Stomach (tissue), 19 donors: ENCODE results near the gene AP1M2. TPM values are rescaled to one million over a fixed set of nuclear protein-coding genes. Genes with fewer than 3 reads are reported as not detected.

Experiments
- DNase-seq, 2 donors: peaks; one replicate each; pipeline versions ENCODE4 v3.0.0 to v3.0.0-alpha.2; 2013 to 2019
- H3K27ac ChIP-seq, 5 donors: fragments of 200-600 bp in 4 of 5; sonication (generic) in 4 of 5; one replicate each; pipeline ENCODE4 v1.5.1; 2013 to 2019; ENCODE audit warnings: mild to moderate bottlenecking in 1 of 5, moderate library complexity in 1 of 5
- H3K27me3 ChIP-seq, 3 donors: fragments of 200-600 bp; sonication (generic); one replicate each; pipeline ENCODE4 v1.5.1; 2017 to 2019; ENCODE audit warnings: mixed run types in 1 of 3
- H3K36me3 ChIP-seq, 4 donors: fragments of 200-600 bp; sonication (generic); 1 replicate in 3 of 4; 2 replicates in 1 of 4; pipeline ENCODE4 v1.5.1; 2016 to 2019
- H3K4me1 ChIP-seq, 4 donors: fragments of 200-600 bp; sonication (generic); one replicate each; pipeline ENCODE4 v1.5.1; 2016 to 2019
- H3K4me3 ChIP-seq, 4 donors: fragments of 200-600 bp; sonication (generic) in 3 of 4; one replicate each; pipeline ENCODE4 v1.5.1; 2016 to 2019; ENCODE audit warnings: mild to moderate bottlenecking in 1 of 4
- H3K9me3 ChIP-seq, 4 donors: fragments of 200-600 bp; sonication (generic); one replicate each; pipeline ENCODE4 v1.5.1; 2016 to 2019
- EP300 ChIP-seq: sonication (generic); formaldehyde crosslinking; IDR thresholded peaks from one replicate; pipeline ENCODE4 v1.6.1; 2017; ENCODE audit warnings: antibody characterized with exemption
- POLR2A ChIP-seq, 4 donors: fragments of 450-650 bp; IDR thresholded peaks; one replicate each; pipeline ENCODE4 v1.6.1; 2016; ENCODE audit warnings: antibody characterized with exemption in 4 of 4, control low read depth in 2 of 4, mild to moderate bottlenecking in 1 of 4, moderate library complexity in 1 of 4
- POLR2AphosphoS5 ChIP-seq, 3 donors: sonication (generic); formaldehyde crosslinking; IDR thresholded peaks; one replicate each; pipeline ENCODE4 v1.6.1; 2016; ENCODE audit warnings: antibody characterized with exemption in 3 of 3
- WGBS, 5 donors: extraction: QIAGEN DNeasy Blood & Tissue Kit in 3 of 5; methylation state at CpG; one replicate each; pipeline versions ENCODE4 v1.1.5 to v1.1.7; 2013 to 2018; 5-methylcytosine and 5-hydroxymethylcytosine counted together
- intact Hi-C: fragments of 100-400 bp; cut with DNase I; formaldehyde crosslinking; loops from one replicate; pipeline ENCODE4 v1.15.1; 2023; ENCODE audit warnings: low total_unique reads
- long read RNA-seq, 10 donors: transcript quantifications; one replicate each; lab custom pipeline, GENCODE V29; 2026
- polyA plus RNA-seq, 3 donors: library from polyadenylated mRNA; stranded (reverse); fragments of 200-250 nt; gene quantifications; one replicate each; pipeline ENCODE4 v1.2.3, GENCODE V29; 2013
- total RNA-seq, 5 donors: library from RNA; depleted of rRNA; stranded (reverse); fragments of >200 nt; gene quantifications; one replicate each; pipeline versions ENCODE4 v1.1.0 to v1.2.3, GENCODE V29; 2014 to 2016
- TF ChIP-seq, protein P1 (sequence below), 7 experiments: fragments of 450-650 bp in 4 of 7; fragments of 200-600 bp in 3 of 7; sonication (generic) in 3 of 7; IDR thresholded peaks; one replicate each; pipeline ENCODE4 v1.5.1; 2016 to 2019; ENCODE audit warnings: antibody characterized with exemption in 7 of 7, control low read depth in 2 of 7, mild to moderate bottlenecking in 1 of 7
- donor health status: healthy with polysubstance abuse.
- donor health status: Bipolar disorder and iron deficiency.
- donor health status: healthy.

Gene AP1M2
- total RNA-seq (100 to 1,000 TPM in 1 of 5 donors, 10 to 100 TPM in 4; 11.7 to 687 (median 61.0) TPM), polyA plus RNA-seq (100 to 1,000 TPM in 2 of 3 donors, 10 to 100 TPM in 1; 74.6 to 116 (median 112) TPM)
- long read RNA-seq, donor 1, partial matches to known transcripts, result 0 of 5 reads
- long read RNA-seq, donor 1, other reads (novel, unspliced or antisense), result 0 of 5 reads
- long read RNA-seq, donor 2, transcript AP1M2-201 (12 exons, 1,749 nt), result major isoform, 10 of 173 reads
- long read RNA-seq, donor 2, partial matches to known transcripts, result 158 of 173 reads
- long read RNA-seq, donor 2, other reads (novel, unspliced or antisense), result 5 of 173 reads
- long read RNA-seq, donor 3, transcript AP1M2-201 (12 exons, 1,749 nt), result major isoform, 6 of 8 reads
- long read RNA-seq, donor 3, partial matches to known transcripts, result 0 of 8 reads
- long read RNA-seq, donor 3, other reads (novel, unspliced or antisense), result 0 of 8 reads
- long read RNA-seq, donor 4, result 0 reads
- long read RNA-seq, donor 5, transcript AP1M2-201 (12 exons, 1,749 nt), result major isoform, 7 of 87 reads
- long read RNA-seq, donor 5, partial matches to known transcripts, result 80 of 87 reads
- long read RNA-seq, donor 5, other reads (novel, unspliced or antisense), result 0 of 87 reads
- long read RNA-seq, donor 6, transcript AP1M2-201 (12 exons, 1,749 nt), result major isoform, 17 of 47 reads
- long read RNA-seq, donor 6, transcript AP1M2-207 (12 exons, 1,757 nt), result minor isoform, 7 of 47 reads
- long read RNA-seq, donor 6, partial matches to known transcripts, result 22 of 47 reads
- long read RNA-seq, donor 6, other reads (novel, unspliced or antisense), result 0 of 47 reads
- long read RNA-seq, donor 7, partial matches to known transcripts, result 0 of 5 reads
- long read RNA-seq, donor 7, other reads (novel, unspliced or antisense), result 0 of 5 reads
- long read RNA-seq, donor 8, transcript AP1M2-201 (12 exons, 1,749 nt), result major isoform, 11 of 28 reads
- long read RNA-seq, donor 8, partial matches to known transcripts, result 16 of 28 reads
- long read RNA-seq, donor 8, other reads (novel, unspliced or antisense), result 0 of 28 reads
- long read RNA-seq, donor 9, transcript AP1M2-201 (12 exons, 1,749 nt), result major isoform, 6 of 6 reads
- long read RNA-seq, donor 9, partial matches to known transcripts, result 0 of 6 reads
- long read RNA-seq, donor 9, other reads (novel, unspliced or antisense), result 0 of 6 reads
- long read RNA-seq, donor 10, transcript AP1M2-201 (12 exons, 1,749 nt), result major isoform, 6 of 14 reads
- long read RNA-seq, donor 10, partial matches to known transcripts, result 6 of 14 reads
- long read RNA-seq, donor 10, other reads (novel, unspliced or antisense), result 0 of 14 reads

DNA sequence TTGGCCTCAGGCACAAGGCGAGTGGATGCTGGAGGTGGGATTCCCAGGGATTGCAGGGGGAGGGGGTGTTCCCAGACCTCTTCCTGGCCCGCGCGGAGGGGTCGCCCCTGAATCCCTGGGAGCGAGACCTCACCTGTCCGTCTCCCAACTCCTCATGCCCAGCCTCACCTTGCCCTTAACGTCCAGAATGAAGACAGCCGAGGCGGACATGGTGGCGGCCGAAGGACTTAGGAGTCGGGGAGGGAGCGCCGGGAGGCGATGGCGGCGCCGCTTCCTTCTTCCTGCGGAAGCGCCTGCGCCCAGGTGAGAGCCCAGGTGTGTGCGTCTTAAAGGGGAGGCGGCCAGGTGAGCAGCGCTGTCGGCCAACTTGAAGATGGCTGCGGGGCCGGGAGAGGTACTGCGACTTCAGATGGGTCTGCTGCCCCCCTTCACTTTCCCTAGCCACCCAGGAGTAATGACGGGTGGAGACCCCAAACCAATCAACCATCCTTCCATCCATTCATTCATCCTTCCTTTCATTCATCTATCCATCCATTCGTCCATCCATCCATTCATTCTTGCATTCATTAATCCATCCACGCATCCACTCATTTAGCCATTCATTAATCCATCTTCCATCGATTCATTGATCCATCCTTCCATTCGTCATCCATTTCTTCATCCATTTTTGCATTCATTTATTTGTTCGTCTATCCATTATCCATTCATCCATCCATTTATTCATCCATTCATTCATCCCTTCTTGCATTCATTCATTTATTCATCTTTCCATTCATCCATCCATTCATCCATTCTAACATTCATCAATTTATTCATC is at the start of gene AP1M2:
Gene AP1M2 (minus strand): TSS at position 291 of the 817 bp plus-strand sequence. CDS start 81 bp downstream, at position 210.
- no peaks in the 10 kb centered on the region for H3K9me3 ChIP-seq
- TF ChIP-seq EP300 (no peak), POLR2A (IDR thresholded peaks at IDR 0.05) (no peak), POLR2AphosphoS5 (IDR thresholded peaks at IDR 0.05) (peak in 2 of 3 donors; percentile 22 to 63)
- TF ChIP-seq, protein P1, sequence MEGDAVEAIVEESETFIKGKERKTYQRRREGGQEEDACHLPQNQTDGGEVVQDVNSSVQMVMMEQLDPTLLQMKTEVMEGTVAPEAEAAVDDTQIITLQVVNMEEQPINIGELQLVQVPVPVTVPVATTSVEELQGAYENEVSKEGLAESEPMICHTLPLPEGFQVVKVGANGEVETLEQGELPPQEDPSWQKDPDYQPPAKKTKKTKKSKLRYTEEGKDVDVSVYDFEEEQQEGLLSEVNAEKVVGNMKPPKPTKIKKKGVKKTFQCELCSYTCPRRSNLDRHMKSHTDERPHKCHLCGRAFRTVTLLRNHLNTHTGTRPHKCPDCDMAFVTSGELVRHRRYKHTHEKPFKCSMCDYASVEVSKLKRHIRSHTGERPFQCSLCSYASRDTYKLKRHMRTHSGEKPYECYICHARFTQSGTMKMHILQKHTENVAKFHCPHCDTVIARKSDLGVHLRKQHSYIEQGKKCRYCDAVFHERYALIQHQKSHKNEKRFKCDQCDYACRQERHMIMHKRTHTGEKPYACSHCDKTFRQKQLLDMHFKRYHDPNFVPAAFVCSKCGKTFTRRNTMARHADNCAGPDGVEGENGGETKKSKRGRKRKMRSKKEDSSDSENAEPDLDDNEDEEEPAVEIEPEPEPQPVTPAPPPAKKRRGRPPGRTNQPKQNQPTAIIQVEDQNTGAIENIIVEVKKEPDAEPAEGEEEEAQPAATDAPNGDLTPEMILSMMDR (IDR thresholded peaks at IDR 0.05), result no peak

DNA sequence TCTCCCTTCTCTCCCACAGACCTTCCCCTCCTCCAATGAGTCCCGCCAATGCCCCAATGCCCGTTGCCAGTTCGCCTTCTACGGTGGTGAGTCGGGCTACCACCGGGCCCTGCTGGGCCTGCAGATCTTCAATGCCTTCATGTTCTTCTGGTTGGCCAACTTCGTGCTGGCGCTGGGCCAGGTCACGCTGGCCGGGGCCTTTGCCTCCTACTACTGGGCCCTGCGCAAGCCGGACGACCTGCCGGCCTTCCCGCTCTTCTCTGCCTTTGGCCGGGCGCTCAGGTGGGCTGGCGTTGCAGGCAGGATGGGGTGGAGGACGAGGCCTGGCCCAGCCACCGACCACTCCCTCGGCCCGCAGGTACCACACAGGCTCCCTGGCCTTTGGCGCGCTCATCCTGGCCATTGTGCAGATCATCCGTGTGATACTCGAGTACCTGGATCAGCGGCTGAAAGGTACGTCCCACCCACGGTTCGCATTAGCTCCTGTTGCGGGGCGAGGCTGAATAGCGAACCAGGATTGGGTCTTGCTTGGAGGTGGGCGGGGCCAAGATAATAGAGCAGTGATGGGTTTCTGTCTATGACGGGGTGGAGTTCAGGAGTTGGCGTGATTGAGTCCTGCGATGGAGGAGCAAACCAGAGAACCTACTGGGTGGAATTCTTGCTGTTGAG is 49.3 kb upstream of the AP1M2 start:
- H3K27ac ChIP-seq, result no peak overlapping the region
- no peak overlapping the region for H3K4me3 ChIP-seq
- DNase-seq, result peak in 1 of 2 donors; percentile 71
- peaks cover 78 to 98% (median 97%) of the 10 kb centered on the region in 4 donors for H3K36me3 ChIP-seq
- H3K27me3 ChIP-seq, result no peaks in the 10 kb centered on the region
- TF ChIP-seq POLR2A (IDR thresholded peaks at IDR 0.05) (no peak), POLR2AphosphoS5 (IDR thresholded peaks at IDR 0.05) (no peak), EP300 (no peak)
- TF ChIP-seq, protein P1 (IDR thresholded peaks at IDR 0.05), result no peak
- intact Hi-C loops, result no loop called here
- peaks cover 0 to 59% (median 17%) of the 10 kb centered on the region in 4 donors for H3K4me1 ChIP-seq
- no peaks in the 10 kb centered on the region for H3K9me3 ChIP-seq
- 61 to 86% (median 78%) methylated on average over 32 to 37 of the region's 37 CpGs for WGBS, 5 donors

More for the DNA sequence above, at the start of gene AP1M2:
- H3K27ac ChIP-seq, result peak within 1 kb of the TSS; percentile 70 to 83 (median 72)
- intact Hi-C loops, result no loop called here
- H3K4me3 ChIP-seq, result peak within 1 kb of the TSS; percentile 46 to 62 (median 52)
- peaks cover 0 to 5% (median 0%) of the 10 kb centered on the region in 4 donors for H3K36me3 ChIP-seq
- peaks cover 0 to 30% (median 0%) of the 10 kb centered on the region in 3 donors for H3K27me3 ChIP-seq
- peaks cover 0 to 10% (median 8%) of the 10 kb centered on the region in 4 donors for H3K4me1 ChIP-seq
- 17 to 29% (median 18%) methylated on average over 27 to 35 of the region's 35 CpGs for WGBS, 5 donors
- DNase-seq, result peak; percentile 67 to 84

DNA sequence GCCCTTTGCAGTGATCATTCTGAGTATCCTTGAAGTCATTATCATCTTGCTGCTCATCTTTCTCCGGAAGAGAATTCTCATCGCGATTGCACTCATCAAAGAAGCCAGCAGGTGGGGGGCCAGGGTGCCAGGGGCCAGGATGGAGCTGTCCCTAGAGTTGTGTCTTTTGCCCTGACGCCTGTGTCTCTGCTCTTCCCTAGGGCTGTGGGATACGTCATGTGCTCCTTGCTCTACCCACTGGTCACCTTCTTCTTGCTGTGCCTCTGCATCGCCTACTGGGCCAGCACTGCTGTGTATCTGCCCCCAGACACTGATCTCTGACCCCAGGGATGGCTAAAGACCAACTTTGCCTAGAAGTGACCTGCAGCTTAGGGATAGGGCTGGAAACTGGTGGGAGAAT is 47.9 kb upstream of the AP1M2 start:
- Histone ChIP-seq H3K27ac (peak overlapping the region in 1 of 5 donors; percentile 26), H3K4me1 (peaks cover 0 to 54% (median 18%) of the 10 kb centered on the region in 4 donors), H3K4me3 (no peak overlapping the region), H3K36me3 (peaks cover 81 to 98% (median 97%) of the 10 kb centered on the region in 4 donors), H3K27me3 (no peaks in the 10 kb centered on the region), H3K9me3 (no peaks in the 10 kb centered on the region)
- TF ChIP-seq POLR2AphosphoS5 (IDR thresholded peaks at IDR 0.05), result no peak
- TF ChIP-seq EP300, result no peak
- TF ChIP-seq POLR2A (IDR thresholded peaks at IDR 0.05), result no peak
- TF ChIP-seq, protein P1 (IDR thresholded peaks at IDR 0.05), result no peak
- intact Hi-C loops, result no loop called here
- WGBS, 5 donors, result 77 to 93% (median 93%) methylated on average over 6 of the region's 6 CpGs
- DNase-seq, result no peak
